IMR-90 (cell line): ENCODE measurements around the gene RSRC1. TPM values are rescaled to one million over a fixed set of nuclear protein-coding genes. Genes with fewer than 3 reads are reported as not detected.

Source experiments
- ATAC-seq: fragments of 200-7000 bp; cut with Tn5 transposase; 2 replicates; pipeline ENCODE4 v1.9.1; 2020; ENCODE audit warnings: low read depth, mild to moderate bottlenecking, moderate library complexity
- BruUV-seq: library from RNA; stranded (reverse); fragments of 400-500 nt; replicated peaks from 2 replicates; lab custom pipeline; 2021; lab: Mats Ljungman, UMichigan
- CTCF ChIA-PET: fragments of 300-600 bp; formaldehyde crosslinking; extraction: SDS; loops from one replicate; lab custom pipeline; 2021; ENCODE audit warnings: antibody characterized with exemption; lab: Yijun Ruan, JAX
- POLR2A ChIA-PET: fragments of 300-600 bp; sonication (Branson Sonifier 250); formaldehyde crosslinking; loops from one replicate; lab custom pipeline; 2022; ENCODE audit warnings: antibody characterized with exemption; ENCODE audit not compliant: unreplicated experiment; lab: Charles Lee
- DNase-seq: peaks from one replicate; pipeline ENCODE4 v3.0.0; 2013
- H2AFZ ChIP-seq: replicated peaks from 2 replicates; pipeline ENCODE3; 2013; ENCODE audit warnings: low read length, mild to moderate bottlenecking; ENCODE audit not compliant: poor library complexity
- H2AK5ac ChIP-seq: 2 replicates; pipeline ENCODE4 v1.6.1; 2013; ENCODE audit warnings: low read depth, low read length, inconsistent platforms
- H2AK9ac ChIP-seq: replicated peaks from 2 replicates; pipeline ENCODE3; 2013; ENCODE audit warnings: mild to moderate bottlenecking, low read depth, low read length, moderate library complexity; ENCODE audit not compliant: poor library complexity
- H2BK120ac ChIP-seq: 2 replicates; pipeline ENCODE4 v1.6.1; 2013; ENCODE audit warnings: low read depth, low read length, inconsistent platforms
- H2BK15ac ChIP-seq: 3 replicates; pipeline ENCODE4 v1.6.1; 2013; ENCODE audit warnings: low read depth, low read length, inconsistent platforms
- H2BK20ac ChIP-seq: 2 replicates; pipeline ENCODE4 v1.6.1; 2013; ENCODE audit warnings: low read depth, mild to moderate bottlenecking, inconsistent platforms, low read length, moderate library complexity
- H2BK5ac ChIP-seq: 2 replicates; pipeline ENCODE4 v1.6.1; 2013; ENCODE audit warnings: mild to moderate bottlenecking, low read depth, low read length, inconsistent platforms; ENCODE audit not compliant: poor library complexity, severe bottlenecking
- H3K14ac ChIP-seq: replicated peaks from 2 replicates; pipeline ENCODE4 v1.6.1; 2013; ENCODE audit warnings: low read depth, low read length, inconsistent platforms
- H3K18ac ChIP-seq: 2 replicates; pipeline ENCODE4 v1.6.1; 2013; ENCODE audit warnings: low read depth, low read length, control low read depth
- H3K23ac ChIP-seq: 2 replicates; pipeline ENCODE4 v1.6.1; 2013; ENCODE audit warnings: low read depth, low read length, inconsistent platforms
- H3K27ac ChIP-seq: 2 replicates; pipeline ENCODE4 v1.5.1; 2013; ENCODE audit warnings: mild to moderate bottlenecking, control low read depth, low read length; ENCODE audit not compliant: insufficient read depth
- H3K27me3 ChIP-seq: 2 replicates; pipeline ENCODE4 v1.6.1; 2013; ENCODE audit warnings: low read length; ENCODE audit not compliant: control insufficient read depth, insufficient read depth
- H3K36me3 ChIP-seq: 2 replicates; pipeline ENCODE4 v1.6.1; 2013; ENCODE audit warnings: low read length, mixed read lengths; ENCODE audit not compliant: control insufficient read depth, insufficient read depth
- H3K4ac ChIP-seq: 2 replicates; pipeline ENCODE4 v1.6.1; 2013; ENCODE audit warnings: low read depth, low read length, inconsistent platforms
- H3K4me1 ChIP-seq: 2 replicates; pipeline ENCODE4 v1.6.1; 2013; ENCODE audit warnings: low read length, mixed read lengths; ENCODE audit not compliant: control insufficient read depth, insufficient read depth
- H3K4me2 ChIP-seq: 2 replicates; pipeline ENCODE4 v1.6.1; 2013; ENCODE audit warnings: low read depth, mild to moderate bottlenecking, control low read depth, low read length, moderate library complexity
- H3K4me3 ChIP-seq: 2 replicates; pipeline ENCODE4 v1.5.1; 2013; ENCODE audit warnings: low read depth, mild to moderate bottlenecking, control low read depth, low read length, moderate library complexity; ENCODE audit not compliant: insufficient read depth
- H3K56ac ChIP-seq: 2 replicates; pipeline ENCODE4 v1.6.1; 2013; ENCODE audit warnings: low read length, inconsistent platforms; ENCODE audit not compliant: insufficient read depth; ENCODE audit errors: extremely low read depth
- H3K79me1 ChIP-seq, 2 experiments: 2 replicates each; pipeline ENCODE4 v1.6.1; 2013; ENCODE audit warnings: low read length in 2 of 2, inconsistent platforms in 1 of 2, low read depth in 1 of 2
- H3K9ac ChIP-seq: 2 replicates; pipeline ENCODE4 v1.6.1; 2013; ENCODE audit warnings: low read depth, low read length, control low read depth
- H3K9me1 ChIP-seq: 2 replicates; pipeline ENCODE4 v1.6.1; 2013; ENCODE audit warnings: low read length, inconsistent platforms; ENCODE audit not compliant: insufficient read depth
- H3K9me3 ChIP-seq: 2 replicates; pipeline ENCODE4 v1.6.1; 2013; ENCODE audit warnings: low read length; ENCODE audit not compliant: control insufficient read depth, insufficient read depth
- H4K20me1 ChIP-seq: 2 replicates; pipeline ENCODE4 v1.6.1; 2013; ENCODE audit warnings: low read length, inconsistent platforms; ENCODE audit not compliant: insufficient read depth
- H4K5ac ChIP-seq: 2 replicates; pipeline ENCODE4 v1.6.1; 2013; ENCODE audit warnings: mild to moderate bottlenecking, low read depth, low read length, control low read depth
- H4K8ac ChIP-seq, 2 experiments: 2 replicates each; pipeline ENCODE4 v1.6.1; 2013; ENCODE audit warnings: low read depth in 2 of 2, low read length in 2 of 2, control low read depth in 1 of 2, inconsistent platforms in 1 of 2
- H4K91ac ChIP-seq: 2 replicates; pipeline ENCODE4 v1.6.1; 2013; ENCODE audit warnings: low read depth, low read length, inconsistent platforms; ENCODE audit not compliant: insufficient read depth
- BHLHE40 ChIP-seq: fragments of 150-350 bp; IDR thresholded peaks from 2 replicates; pipeline ENCODE4 v1.6.1; 2016; ENCODE audit warnings: mild to moderate bottlenecking, low read depth, low read length
- CEBPB ChIP-seq: IDR thresholded peaks from 2 replicates; pipeline ENCODE4 v1.6.1; 2012; ENCODE audit warnings: low read depth, low read length, improper control_type of control experiment
- CHD1 ChIP-seq: IDR thresholded peaks from 2 replicates; pipeline ENCODE4 v1.6.1; 2012; ENCODE audit warnings: low read depth, low read length, improper control_type of control experiment
- CTCF ChIP-seq: conservative IDR thresholded peaks from 2 replicates; pipeline ENCODE4 v1.5.1; 2012; ENCODE audit warnings: mild to moderate bottlenecking, low read depth, low read length, improper control_type of control experiment
- FOS ChIP-seq: fragments of 150-350 bp; IDR thresholded peaks from 2 replicates; pipeline ENCODE4 v1.6.1; 2016; ENCODE audit warnings: low read depth, low read length
- MAFK ChIP-seq: IDR thresholded peaks from 2 replicates; pipeline ENCODE4 v1.6.1; 2012; ENCODE audit warnings: low read depth, low read length, improper control_type of control experiment
- MAZ ChIP-seq: IDR thresholded peaks from 2 replicates; pipeline ENCODE4 v1.6.1; 2012; ENCODE audit warnings: low read depth, mild to moderate bottlenecking, low read length, improper control_type of control experiment, moderate library complexity, borderline replicate concordance
- MXI1 ChIP-seq: IDR thresholded peaks from 2 replicates; pipeline ENCODE4 v1.6.1; 2012; ENCODE audit warnings: low read depth, mild to moderate bottlenecking, low read length, moderate library complexity, borderline replicate concordance
- NFE2L2 ChIP-seq: fragments of 150-350 bp; IDR thresholded peaks from 2 replicates; pipeline ENCODE4 v1.6.1; 2016; ENCODE audit warnings: low read depth, mild to moderate bottlenecking, low read length
- POLR2A ChIP-seq: IDR thresholded peaks from 2 replicates; pipeline ENCODE4 v1.6.1; 2012; ENCODE audit warnings: mild to moderate bottlenecking, low read depth, low read length
- RAD21 ChIP-seq: IDR thresholded peaks from 2 replicates; pipeline ENCODE4 v1.6.1; 2012; ENCODE audit warnings: low read length, improper control_type of control experiment
- RCOR1 ChIP-seq: IDR thresholded peaks from 2 replicates; pipeline ENCODE4 v1.6.1; 2012; ENCODE audit warnings: mild to moderate bottlenecking, low read length, improper control_type of control experiment; ENCODE audit not compliant: insufficient replicate concordance
- RFX5 ChIP-seq: IDR thresholded peaks from 2 replicates; pipeline ENCODE4 v1.8.0; 2012; ENCODE audit warnings: low read depth, mild to moderate bottlenecking, low read length, moderate library complexity
- SMC3 ChIP-seq: fragments of 150-350 bp; IDR thresholded peaks from 2 replicates; pipeline ENCODE4 v1.6.1; 2016; ENCODE audit warnings: low read depth, mild to moderate bottlenecking, antibody characterized with exemption, low read length, moderate library complexity
- WGBS, 2 experiments: methylation state at CpG; one replicate each; pipeline versions ENCODE4 v1.1.5 to v1.1.7; 2013; ENCODE audit warnings: missing lambda C conversion rate in 2 of 2; ENCODE audit not compliant: insufficient read length in 1 of 2; ENCODE audit errors: extremely low coverage in 2 of 2; 5-methylcytosine and 5-hydroxymethylcytosine counted together
- dilution Hi-C: fragments of 300-500 bp; cut with HindIII; formaldehyde crosslinking; loops from one replicate; pipeline ENCODE4 v1.14.3; 2018; ENCODE audit warnings: low sequenced_read_pairs; ENCODE audit not compliant: unreplicated experiment
- in situ Hi-C: fragments of 300-500 bp; cut with MboI; formaldehyde crosslinking; loops from 3 replicates; pipeline ENCODE4 v1.14.3; 2019; ENCODE audit warnings: low sequenced_read_pairs, inconsistent platforms, mixed read lengths
- intact Hi-C: fragments of 100-400 bp; cut with micrococcal nuclease; formaldehyde crosslinking; loops from 2 replicates; pipeline ENCODE4 v1.10.0; 2022
- polyA plus RNA-seq, 3 experiments: library from polyadenylated mRNA; depleted of rRNA; stranded (reverse); fragments of >200 nt; gene quantifications; 2 replicates each; pipeline ENCODE4 v1.2.3, GENCODE V29; 2012; ENCODE audit warnings: low replicate concordance in 1 of 3
- total RNA-seq: library from RNA; depleted of rRNA; stranded (reverse); fragments of >200 nt; gene quantifications from 2 replicates; pipeline ENCODE4 v1.2.3, GENCODE V29; 2012
- TF ChIP-seq, protein P1 (sequence below): fragments of 150-350 bp; IDR thresholded peaks from 2 replicates; pipeline ENCODE4 v1.6.1; 2016; ENCODE audit warnings: low read depth, mild to moderate bottlenecking, low read length, moderate library complexity, borderline replicate concordance
- TF ChIP-seq, protein P2 (sequence below): fragments of 150-350 bp; IDR thresholded peaks from 2 replicates; pipeline ENCODE4 v1.6.1; 2017; ENCODE audit warnings: mild to moderate bottlenecking, antibody characterized with exemption, low read length, low read depth

RSRC1 gene
- total and polyA plus RNA-seq, 2 of the 4 experiments (the other 2 are of a cell fraction): 3.8 to 41.8 TPM

GRCh38 chr3:158565076-158565475 is 455.2 kb downstream of the RSRC1 start:
- Histone ChIP-seq H4K20me1 (no peaks in the 10 kb centered on the region), H2BK120ac (no peak overlapping the region), H3K4ac (no peak overlapping the region), H3K79me1 (no peaks in the 10 kb centered on the region), H3K56ac (no peak overlapping the region), H2BK15ac (no peak overlapping the region), H2BK5ac (no peak overlapping the region), H3K9me1 (no peaks in the 10 kb centered on the region), H3K14ac (no peak overlapping the region), H3K23ac (no peak overlapping the region), H3K4me1 (0 out of 2 replicates have a peak, but pooled peaks cover 2% of the 10 kb centered on the region), H2AFZ (no peak overlapping the region), H3K4me2 (no peak overlapping the region), H4K8ac (no peak overlapping the region), H3K9ac (no peak overlapping the region), H3K18ac (no peak overlapping the region), H4K91ac (no peak overlapping the region), H3K36me3 (no peaks in the 10 kb centered on the region), H2AK9ac (no peak overlapping the region), H2AK5ac (no peak overlapping the region), H3K27me3 (no peaks in the 10 kb centered on the region), H3K4me3 (no peak overlapping the region), H3K9me3 (no peaks in the 10 kb centered on the region), H3K27ac (no peak overlapping the region), H4K5ac (no peak overlapping the region), H2BK20ac (no peak overlapping the region)
- no peak for ATAC-seq
- CTCF ChIA-PET: no interaction called here
- intact Hi-C loops (no loop called here), in situ Hi-C loops (no loop called here), dilution Hi-C loops (no loop called here)
- no peak for DNase-seq
- BruUV-seq: no TSS peak
- POLR2A ChIA-PET: no interaction called here
- WGBS, 2 experiments: no CpG with 5 or more reads among the region's 6 CpGs
- TF ChIP-seq RCOR1: no peak
- TF ChIP-seq CTCF: no peak
- no peak for TF ChIP-seq RAD21
- TF ChIP-seq CHD1: no peak
- TF ChIP-seq MAZ: no peak
- no peak for TF ChIP-seq FOS
- TF ChIP-seq, protein P1, sequence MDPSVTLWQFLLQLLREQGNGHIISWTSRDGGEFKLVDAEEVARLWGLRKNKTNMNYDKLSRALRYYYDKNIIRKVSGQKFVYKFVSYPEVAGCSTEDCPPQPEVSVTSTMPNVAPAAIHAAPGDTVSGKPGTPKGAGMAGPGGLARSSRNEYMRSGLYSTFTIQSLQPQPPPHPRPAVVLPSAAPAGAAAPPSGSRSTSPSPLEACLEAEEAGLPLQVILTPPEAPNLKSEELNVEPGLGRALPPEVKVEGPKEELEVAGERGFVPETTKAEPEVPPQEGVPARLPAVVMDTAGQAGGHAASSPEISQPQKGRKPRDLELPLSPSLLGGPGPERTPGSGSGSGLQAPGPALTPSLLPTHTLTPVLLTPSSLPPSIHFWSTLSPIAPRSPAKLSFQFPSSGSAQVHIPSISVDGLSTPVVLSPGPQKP: no peak
- no peak for TF ChIP-seq SMC3
- no peak for TF ChIP-seq POLR2A
- TF ChIP-seq, protein P2, sequence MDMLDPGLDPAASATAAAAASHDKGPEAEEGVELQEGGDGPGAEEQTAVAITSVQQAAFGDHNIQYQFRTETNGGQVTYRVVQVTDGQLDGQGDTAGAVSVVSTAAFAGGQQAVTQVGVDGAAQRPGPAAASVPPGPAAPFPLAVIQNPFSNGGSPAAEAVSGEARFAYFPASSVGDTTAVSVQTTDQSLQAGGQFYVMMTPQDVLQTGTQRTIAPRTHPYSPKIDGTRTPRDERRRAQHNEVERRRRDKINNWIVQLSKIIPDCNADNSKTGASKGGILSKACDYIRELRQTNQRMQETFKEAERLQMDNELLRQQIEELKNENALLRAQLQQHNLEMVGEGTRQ: no peak
- no peak for TF ChIP-seq RFX5
- no peak for TF ChIP-seq BHLHE40
- TF ChIP-seq MAFK: no peak
- no peak for TF ChIP-seq NFE2L2
- TF ChIP-seq MXI1: no peak
- no peak for TF ChIP-seq CEBPB
